Epithelial cell of alveolus of lung (primary cell): Measurements from ENCODE around the gene HIF3A. TPM values are rescaled to one million over a fixed set of nuclear protein-coding genes. Genes with fewer than 3 reads are reported as not detected.

ENCODE experiments used
- total RNA-seq: library from RNA; depleted of rRNA; stranded (reverse); fragments of >200 nt; gene quantifications from 2 replicates; pipeline ENCODE4 v1.2.1, GENCODE V29; 2015

Gene HIF3A
- 17.7 and 36.8 TPM in 2 replicates for total RNA-seq

GRCh38 chr19:46296722-46297461 lies at the start of gene HIF3A:
Gene HIF3A (plus strand): TSS chr19:46297042. CDS start chr19:46297077, 35 bp downstream.

DNA sequence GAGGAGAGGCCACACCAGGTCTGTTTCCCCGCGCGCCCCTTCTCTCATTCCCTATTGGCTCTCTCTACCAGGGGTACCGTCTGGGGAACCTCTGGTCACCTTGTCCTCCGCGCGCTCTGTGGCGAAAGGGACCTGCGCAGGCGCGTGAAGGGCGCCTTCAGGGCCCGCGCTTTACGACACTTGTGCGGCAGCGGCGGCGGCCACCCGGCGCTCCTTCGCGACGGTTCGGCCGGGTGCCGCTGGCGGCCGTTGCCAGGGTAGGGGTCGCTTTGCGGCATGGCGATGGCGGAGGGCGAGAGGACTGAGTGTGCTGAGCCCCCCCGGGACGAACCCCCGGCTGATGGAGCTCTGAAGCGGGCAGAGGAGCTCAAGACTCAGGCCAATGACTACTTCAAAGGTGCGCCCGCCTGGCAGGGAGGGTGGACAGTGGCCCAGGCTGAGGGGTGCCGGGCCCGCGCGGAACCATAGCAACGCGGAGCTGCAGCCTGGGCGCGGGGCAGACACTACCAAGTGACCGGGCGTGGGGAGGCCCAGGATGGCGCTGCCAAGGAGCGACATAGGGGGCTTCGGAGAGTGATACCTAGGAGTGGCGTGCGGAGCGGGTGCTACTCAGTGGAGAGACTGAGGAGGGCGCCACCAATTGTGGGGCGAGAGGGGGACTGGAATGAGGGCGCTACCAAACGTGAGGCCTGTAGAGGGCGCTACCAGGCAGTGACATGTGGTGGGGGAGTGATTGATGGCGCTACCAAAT lies 50.2 kb downstream of the HIF3A start, which contains the start of gene PPP5C:
Gene PPP5C (plus strand): TSS at position 267 of the 751 bp plus-strand sequence. CDS start 10 bp downstream, at position 277.

Other genes starting within 250 kb of the HIF3A start
- gene IGFL3, start 172.4 kb upstream of the HIF3A start, total RNA-seq: 1.9 TPM in 1 of 2 replicates, not detected in the other
- gene IGFL2, start 148.8 kb upstream of the HIF3A start, total RNA-seq: not detected in 2 replicates
- gene IGFL1, start 67.3 kb upstream of the HIF3A start, total RNA-seq: not detected in 2 replicates
- gene PPP5C, start 50.0 kb downstream of the HIF3A start, total RNA-seq: 96.1 and 99.9 TPM in 2 replicates
- 26.4 and 42.2 TPM in 2 replicates for gene CCDC8, start 116.5 kb downstream of the HIF3A start, total RNA-seq
- under 0.01 TPM in 1 of 2 replicates, not detected in the other for gene PNMA8C, start 131.9 kb downstream of the HIF3A start, total RNA-seq
- 1.1 and 4.7 TPM in 2 replicates for gene PNMA8A, start 174.5 kb downstream of the HIF3A start, total RNA-seq
- 0.78 and 5.6 TPM in 2 replicates for gene PNMA8B, start 198.8 kb downstream of the HIF3A start, total RNA-seq